Body of pancreas (tissue), 4 donors: ENCODE results near the gene WDR77. TPM values are rescaled to one million over a fixed set of nuclear protein-coding genes. Genes with fewer than 3 reads are reported as not detected.

Source experiments
- ATAC-seq: fragments of 150-250 bp; one replicate; pipeline ENCODE4 v1.9.1; 2016
- DNase-seq, 4 donors: peaks; one replicate each; pipeline ENCODE4 v3.0.0-alpha.2; 2019
- H3K27ac ChIP-seq, 4 donors: fragments of 200-600 bp; sonication (generic); 1 replicate in 3 of 4; 2 replicates in 1 of 4; pipeline versions ENCODE4 v1.5.1 to v1.6.1; 2016 to 2019; ENCODE audit warnings: mild to moderate bottlenecking in 1 of 4, mixed read lengths in 1 of 4, moderate library complexity in 1 of 4
- H3K27me3 ChIP-seq, 2 donors: fragments of 200-600 bp; sonication (generic); one replicate each; pipeline ENCODE4 v1.6.0; 2016; ENCODE audit warnings: mild to moderate bottlenecking in 1 of 2
- H3K36me3 ChIP-seq, 2 donors: fragments of 200-600 bp; sonication (generic); replicated peaks in 1 of 2; 2 replicates each; pipeline ENCODE4 v1.5.1; 2016; ENCODE audit warnings: low read depth in 2 of 2; ENCODE audit not compliant: insufficient read depth in 1 of 2
- H3K4me1 ChIP-seq: fragments of 200-600 bp; sonication (generic); one replicate; pipeline ENCODE4 v1.6.0; 2016
- H3K4me3 ChIP-seq, 2 donors: fragments of 200-600 bp; sonication (generic); 1 replicate in 1 of 2; 2 replicates in 1 of 2; pipeline ENCODE4 v1.5.1; 2016 to 2019
- H3K9me3 ChIP-seq, 3 donors: fragments of 200-600 bp; sonication (generic); 1 replicate in 2 of 3; 2 replicates in 1 of 3; pipeline ENCODE4 v1.5.1; 2016
- CTCF ChIP-seq, 7 experiments: fragments of 450-650 bp in 4 of 7; fragments of 200-600 bp in 3 of 7; sonication (generic) in 3 of 7; IDR thresholded peaks; one replicate each; pipeline ENCODE4 v1.5.1; 2016 to 2019; ENCODE audit warnings: antibody characterized with exemption in 7 of 7
- POLR2A ChIP-seq, 3 donors: fragments of 450-650 bp; IDR thresholded peaks; one replicate each; pipeline ENCODE4 v1.6.1; 2016; ENCODE audit warnings: antibody characterized with exemption in 3 of 3, mild to moderate bottlenecking in 2 of 3
- WGBS, 2 donors: methylation state at CpG; one replicate each; pipeline ENCODE4 v1.1.5; 2017; 5-methylcytosine and 5-hydroxymethylcytosine counted together
- intact Hi-C: fragments of 100-400 bp; cut with DNase I; formaldehyde crosslinking; loops from one replicate; pipeline ENCODE4 v1.15.1; 2023
- total RNA-seq, 2 donors: library from RNA; depleted of rRNA; stranded (reverse); fragments of >200 nt; gene quantifications; one replicate each; pipeline ENCODE4 v1.1.0, GENCODE V29; 2016

WDR77 gene
- total RNA-seq, 2 donors from 2014 or later: 14.8 to 18.2 TPM

- Histone ChIP-seq H3K4me1 (peaks cover 27% of the 10 kb centered on the region), H3K27me3 (no peaks in the 10 kb centered on the region), H3K9me3 (no peaks in the 10 kb centered on the region), H3K4me3 (no peak overlapping the region), H3K27ac (no peak overlapping the region), H3K36me3 (peaks cover 0 to 30% of the 10 kb centered on the region in 2 donors)
- intact Hi-C loops: no loop called here
- no peak for DNase-seq
- TF ChIP-seq POLR2A (IDR thresholded peaks at IDR 0.05): no peak
- no peak for TF ChIP-seq CTCF (IDR thresholded peaks at IDR 0.05)
- 69 to 74% methylated on average over 5 of the region's 5 CpGs for WGBS, 2 donors
- ATAC-seq: no peak
Observed at GRCh38 chr1:111454859-111455641, 6.0 kb upstream of the WDR77 start.

GRCh38 chr1:111453706-111454105, 4.7 kb upstream of the WDR77 start:
- H3K4me1 ChIP-seq: peaks cover 28% of the 10 kb centered on the region
- H3K9me3 ChIP-seq: no peaks in the 10 kb centered on the region
- intact Hi-C loops: no loop called here
- no peak for DNase-seq
- H3K27me3 ChIP-seq: no peaks in the 10 kb centered on the region
- no peak for TF ChIP-seq POLR2A (IDR thresholded peaks at IDR 0.05)
- TF ChIP-seq CTCF (IDR thresholded peaks at IDR 0.05): no peak
- 79 to 91% methylated on average over 3 of the region's 3 CpGs for WGBS, 2 donors
- peaks cover 0 to 24% of the 10 kb centered on the region in 2 donors for H3K36me3 ChIP-seq
- H3K27ac ChIP-seq: no peak overlapping the region
- no peak for ATAC-seq
- H3K4me3 ChIP-seq: no peak overlapping the region

- DNase-seq: no peak
- WGBS, 2 donors: 74 to 83% methylated on average over 3 of the region's 3 CpGs
- peaks cover 0 to 14% of the 10 kb centered on the region in 2 donors for H3K36me3 ChIP-seq
- no peak overlapping the region for H3K4me3 ChIP-seq
- intact Hi-C loops: no loop called here
- no peaks in the 10 kb centered on the region for H3K9me3 ChIP-seq
- no peaks in the 10 kb centered on the region for H3K27me3 ChIP-seq
- H3K27ac ChIP-seq: no peak overlapping the region
- TF ChIP-seq CTCF (IDR thresholded peaks at IDR 0.05) (no peak), POLR2A (IDR thresholded peaks at IDR 0.05) (no peak)
- H3K4me1 ChIP-seq: peaks cover 37% of the 10 kb centered on the region
- ATAC-seq: no peak
Observed at GRCh38 chr1:111452581-111452980, 3.5 kb upstream of the WDR77 start.

GRCh38 chr1:111450185-111450584, 1.1 kb upstream of the WDR77 start:
- Histone ChIP-seq H3K9me3 (no peaks in the 10 kb centered on the region), H3K27me3 (no peaks in the 10 kb centered on the region), H3K27ac (peak overlapping the region in 2 of 4 donors; percentile 37 to 86), H3K36me3 (no peaks in the 10 kb centered on the region), H3K4me3 (peak overlapping the region in 1 of 2 donors; percentile 90), H3K4me1 (peaks cover 50% of the 10 kb centered on the region)
- ATAC-seq (no peak), DNase-seq (no peak)
- intact Hi-C loops: no loop called here
- TF ChIP-seq CTCF (IDR thresholded peaks at IDR 0.05): no peak
- no peak for TF ChIP-seq POLR2A (IDR thresholded peaks at IDR 0.05)
- 39 to 41% methylated on average over 3 of the region's 3 CpGs for WGBS, 2 donors

- Histone ChIP-seq H3K9me3 (no peaks in the 10 kb centered on the region), H3K4me3 (peak overlapping the region; percentile 45 to 90), H3K4me1 (peaks cover 50% of the 10 kb centered on the region), H3K27ac (peak overlapping the region; percentile 37 to 86 (median 76)), H3K27me3 (no peaks in the 10 kb centered on the region), H3K36me3 (no peaks in the 10 kb centered on the region)
- 0 to 1% methylated on average over 8 of the region's 8 CpGs for WGBS, 2 donors
- intact Hi-C loops: no loop called here
- ATAC-seq (no peak), DNase-seq (no peak)
- no peak for TF ChIP-seq CTCF (IDR thresholded peaks at IDR 0.05)
- no peak for TF ChIP-seq POLR2A (IDR thresholded peaks at IDR 0.05)
Observed at GRCh38 chr1:111449703-111450017, 604 bp upstream of the WDR77 start.
